NT2/D1 (cell line): ENCODE measurements around the gene CCDC81.

Source experiments
- YY1 ChIP-seq: IDR thresholded peaks from 2 replicates; pipeline ENCODE4 v1.6.1; 2011; ENCODE audit not compliant: insufficient read length, insufficient read depth
- ZNF274 ChIP-seq: IDR thresholded peaks from 2 replicates; pipeline ENCODE4 v1.6.1; 2011; ENCODE audit warnings: mild to moderate bottlenecking, low read depth, low read length

- no peak for TF ChIP-seq ZNF274
- no peak for TF ChIP-seq YY1
These were observed 39.4 kb upstream of the CCDC81 start for GRCh38 chr11:86335131-86335767.
